K562 (cell line): ENCODE data around the gene CARMIL1. TPM values are rescaled to one million over a fixed set of nuclear protein-coding genes. Genes with fewer than 3 reads are reported as not detected.

Experiments used
- ATAC-seq: fragments of 200-7000 bp; cut with Tn5 transposase; 3 replicates; pipeline ENCODE4 v1.9.1; 2020; ENCODE audit warnings: moderate library complexity
- BruUV-seq: library from RNA; stranded (reverse); fragments of 400-500 nt; replicated peaks from 2 replicates; lab custom pipeline; 2021; lab: Mats Ljungman, UMichigan
- CTCF ChIA-PET: fragments of 300-600 bp; formaldehyde crosslinking; extraction: SDS; loops from one replicate; lab custom pipeline; 2021; ENCODE audit warnings: low intra/inter-chr PET ratio; lab: Yijun Ruan, JAX
- POLR2A ChIA-PET: fragments of 300-600, 350-650 bp; sonication (Branson Sonifier 250); formaldehyde crosslinking; extraction: SDS; loops from one replicate; lab custom pipeline; 2021; ENCODE audit warnings: antibody characterized with exemption, inconsistent platforms; lab: Yijun Ruan, JAX
- DNase-seq, 4 experiments: peaks; one replicate each; pipeline versions ENCODE4 v3.0.0 to v3.0.0-alpha.2; 2011 to 2018; ENCODE audit warnings: low spot score in 3 of 4, mixed read lengths in 3 of 4; ENCODE audit errors: extremely low read depth in 1 of 4
- FAIRE-seq: peaks from 2 replicates; lab custom pipeline; 2011; peaks lifted over from hg19 to GRCh38; lab: Jason Lieb, UNC
- H2AFZ ChIP-seq: 2 replicates; pipeline ENCODE4 v1.6.0; 2011; ENCODE audit warnings: low read depth, low read length, control low read depth, inconsistent platforms
- H3K27ac ChIP-seq: fragments of 200-600 bp; 3 replicates; pipeline ENCODE4 v1.8.0; 2011; ENCODE audit warnings: low read depth, mild to moderate bottlenecking, control low read depth, inconsistent platforms, low read length, moderate library complexity, mixed read lengths; ENCODE audit errors: extremely low read depth
- H3K27me3 ChIP-seq, 2 experiments: fragments of 300-600 bp in 1 of 2; 2 replicates in 1 of 2; 3 replicates in 1 of 2; pipeline versions ENCODE4 v1.6.0 to v1.8.0; 2011; ENCODE audit warnings: inconsistent platforms in 2 of 2, low read length in 2 of 2, mild to moderate bottlenecking in 1 of 2, mixed read lengths in 1 of 2, moderate library complexity in 1 of 2; ENCODE audit not compliant: control insufficient read depth in 2 of 2, insufficient read depth in 2 of 2
- H3K36me3 ChIP-seq: fragments of 300-600 bp; 3 replicates; pipeline ENCODE4 v1.8.0; 2011; ENCODE audit warnings: mild to moderate bottlenecking, low read length, inconsistent platforms; ENCODE audit not compliant: control insufficient read depth, insufficient read depth
- H3K4me1 ChIP-seq, 2 experiments: fragments of 200-600 bp in 1 of 2; replicated peaks in 1 of 2; 2 replicates in 1 of 2; 3 replicates in 1 of 2; pipeline versions ENCODE4 v1.5.1 to v1.8.0; 2011; ENCODE audit warnings: inconsistent platforms in 2 of 2, low read length in 2 of 2, mild to moderate bottlenecking in 1 of 2, mixed read lengths in 1 of 2, moderate library complexity in 1 of 2; ENCODE audit not compliant: control insufficient read depth in 2 of 2, insufficient read depth in 2 of 2
- H3K4me2 ChIP-seq: 2 replicates; pipeline ENCODE4 v1.6.1; 2011; ENCODE audit warnings: low read length, control low read depth, inconsistent platforms, mixed read lengths; ENCODE audit not compliant: insufficient read depth
- H3K4me3 ChIP-seq: fragments of 200-600 bp; sonication (generic), shearing (Covaris generic); 2 replicates; pipeline ENCODE4 v1.5.1; 2016; ENCODE audit warnings: control low read depth, inconsistent platforms
- H3K79me2 ChIP-seq: fragments of 200-600 bp; 3 replicates; pipeline ENCODE4 v1.8.0; 2011; ENCODE audit warnings: low read length, inconsistent platforms; ENCODE audit not compliant: control insufficient read depth, insufficient read depth
- H3K9ac ChIP-seq, 2 experiments: 2 replicates each; pipeline versions ENCODE4 v1.6.0 to v1.6.1; 2011; ENCODE audit warnings: low read depth in 2 of 2, low read length in 2 of 2, control low read depth in 1 of 2, inconsistent platforms in 1 of 2, mild to moderate bottlenecking in 1 of 2, mixed read lengths in 1 of 2; ENCODE audit not compliant: insufficient read depth in 1 of 2
- H3K9me1 ChIP-seq: one replicate; pipeline ENCODE4 v1.6.0; 2011; ENCODE audit warnings: inconsistent platforms, mild to moderate bottlenecking, low read length, moderate library complexity; ENCODE audit not compliant: control insufficient read depth, insufficient read depth
- H3K9me3 ChIP-seq: replicated peaks from 2 replicates; pipeline ENCODE4 v1.5.1; 2011; ENCODE audit warnings: low read depth, low read length, inconsistent platforms; ENCODE audit not compliant: control insufficient read depth, insufficient read depth
- H4K20me1 ChIP-seq: replicated peaks from 2 replicates; pipeline ENCODE4 v1.6.1; 2011; ENCODE audit warnings: low read length, inconsistent platforms, mixed read lengths; ENCODE audit not compliant: control insufficient read depth, insufficient read depth
- C11orf30 ChIP-seq: fragments of 450-650 bp; IDR thresholded peaks from 2 replicates; pipeline ENCODE4 v1.6.1; 2016; ENCODE audit warnings: low read depth, mild to moderate bottlenecking
- ELF1 ChIP-seq: fragments of 200-800 bp; sonication (Bioruptor generic); IDR thresholded peaks from 2 replicates; pipeline ENCODE4 v1.6.1; 2016; ENCODE audit warnings: missing genetic modification characterization, missing compliant biosample characterization
- EP300 ChIP-seq: IDR thresholded peaks from 2 replicates; pipeline ENCODE4 v1.6.1; 2012; ENCODE audit warnings: low read length, improper control_type of control experiment
- GATAD2A ChIP-seq: fragments of 450-650 bp; IDR thresholded peaks from 2 replicates; pipeline ENCODE4 v1.6.1; 2017
- KDM2B ChIP-seq: fragments of 250-450 bp; sonication (Bioruptor Pico); IDR thresholded peaks from 2 replicates; pipeline ENCODE4 v1.8.0; 2021; ENCODE audit warnings: mild to moderate bottlenecking, moderate library complexity
- MTA3 ChIP-seq: fragments of 450-650 bp; formaldehyde crosslinking; IDR thresholded peaks from 2 replicates; pipeline ENCODE4 v1.6.1; 2017; ENCODE audit warnings: mild to moderate bottlenecking, borderline replicate concordance
- POLR2G ChIP-seq: fragments of 200-400 bp; formaldehyde crosslinking; IDR thresholded peaks from 2 replicates; pipeline ENCODE4 v1.6.1; 2017; ENCODE audit warnings: low read depth, mild to moderate bottlenecking, antibody characterized with exemption, low read length, moderate library complexity
- PRMT5 ChIP-seq: sonication (generic); formaldehyde crosslinking; IDR thresholded peaks from 2 replicates; pipeline ENCODE4 v1.5.0; 2020; ENCODE audit warnings: missing genetic modification reagents
- RNF2 ChIP-seq: sonication (generic); IDR thresholded peaks from 2 replicates; pipeline ENCODE4 v1.6.1; 2016
- SMAD1 ChIP-seq: fragments of 150-350 bp; IDR thresholded peaks from 2 replicates; pipeline ENCODE4 v1.6.1; 2014; ENCODE audit warnings: low read length, low read depth; ENCODE audit not compliant: partially characterized antibody
- SP1 ChIP-seq: sonication (generic); formaldehyde crosslinking; IDR thresholded peaks from 2 replicates; pipeline ENCODE4 v1.8.1; 2022; ENCODE audit warnings: mild to moderate bottlenecking, missing genetic modification reagents
- SUPT5H ChIP-seq: fragments of 450-650 bp; IDR thresholded peaks from 2 replicates; pipeline ENCODE4 v1.6.1; 2016
- TFAM ChIP-seq: fragments of 250-450 bp; sonication (Bioruptor Pico); conservative IDR thresholded peaks from 2 replicates; pipeline ENCODE4 v1.5.0; 2021; ENCODE audit warnings: mild to moderate bottlenecking, moderate library complexity
- TGIF2 ChIP-seq: sonication (generic); formaldehyde crosslinking; IDR thresholded peaks from 2 replicates; pipeline ENCODE4 v1.8.1; 2022; ENCODE audit warnings: mild to moderate bottlenecking, missing genetic modification reagents, moderate library complexity
- TRIM25 ChIP-seq: fragments of 450-650 bp; IDR thresholded peaks from 2 replicates; pipeline ENCODE4 v1.7.0; 2016; ENCODE audit warnings: borderline replicate concordance
- ZNF445 ChIP-seq: fragments of 250-450 bp; sonication (Bioruptor Pico); IDR thresholded peaks from 2 replicates; pipeline ENCODE4 v1.4.0; 2020; ENCODE audit warnings: low read depth, mild to moderate bottlenecking, moderate library complexity
- ZNF512 ChIP-seq: IDR thresholded peaks from 2 replicates; pipeline ENCODE4 v1.6.1; 2016; ENCODE audit warnings: missing genetic modification characterization, missing compliant biosample characterization
- in situ Hi-C: fragments of 300-500 bp; cut with MboI; formaldehyde crosslinking; loops from 4 replicates; pipeline ENCODE4 v1.15.0; 2018; ENCODE audit warnings: inconsistent platforms, mixed read lengths
- intact Hi-C: fragments of 100-400 bp; cut with micrococcal nuclease; formaldehyde crosslinking; loops from 2 replicates; pipeline ENCODE4 v1.14.2; 2022
- polyA plus RNA-seq, 8 experiments: library from polyadenylated mRNA; depleted of rRNA in 4 of 8; stranded (reverse) in 5 of 8; unstranded in 3 of 8; fragments of >200 nt; fragmentation: Nextera tagmentation in 2 of 8; fragmentation: Illumina TruSeq in 1 of 8; extraction: Ambion mirVana in 2 of 8; extraction: Trizol in 1 of 8; gene quantifications; 2 replicates each; pipeline versions ENCODE4 v1.2.1 to v1.2.3, GENCODE V29; 2011 to 2014; ENCODE audit warnings: inconsistent platforms in 1 of 8, missing spikeins in 1 of 8
- total RNA-seq, 7 experiments: library from RNA; depleted of rRNA in 6 of 7; stranded (reverse); fragments of >200 nt in 6 of 7; fragmentation: Illumina TruSeq in 2 of 7; extraction: Trizol in 2 of 7; gene quantifications; 2 replicates each; pipeline versions ENCODE4 v1.2.1 to v1.2.3, GENCODE V29; 2011 to 2021; ENCODE audit warnings: low replicate concordance in 1 of 7
- TF ChIP-seq, protein P1 (sequence below), 2 experiments: IDR thresholded peaks in 1 of 2; conservative IDR thresholded peaks in 1 of 2; 2 replicates each; pipeline ENCODE4 v1.6.1; 2016; ENCODE audit warnings: low read depth in 2 of 2, mild to moderate bottlenecking in 1 of 2, missing compliant biosample characterization in 1 of 2, missing genetic modification characterization in 1 of 2, moderate library complexity in 1 of 2

CARMIL1 gene
- total and polyA plus RNA-seq, 9 of the 15 experiments (the other 6 are each of a cell fraction or from before 2014, with no cell fraction given) = 0.04 to 0.32 (median 0.10) TPM; not detected in 1

GRCh38 chr6:25519856-25520255, 240.7 kb downstream of the CARMIL1 start:
- no peak overlapping the region for H2AFZ ChIP-seq
- H3K9me3 ChIP-seq = no peaks in the 10 kb centered on the region
- H3K27me3 ChIP-seq = peaks cover 2 to 11% of the 10 kb centered on the region in 2 experiments; a peak in 3 of 5 replicates
- H3K4me3 ChIP-seq = no peak overlapping the region
- FAIRE-seq (no peak), ATAC-seq (no peak), DNase-seq (no peak)
- no peak for TF ChIP-seq ZNF445 (CRISPR knock-in tag)
- TF ChIP-seq SUPT5H = no peak
- no peak for TF ChIP-seq ZNF512
- no peak for TF ChIP-seq EP300
- no peak for TF ChIP-seq MTA3
- TF ChIP-seq, protein P1, sequence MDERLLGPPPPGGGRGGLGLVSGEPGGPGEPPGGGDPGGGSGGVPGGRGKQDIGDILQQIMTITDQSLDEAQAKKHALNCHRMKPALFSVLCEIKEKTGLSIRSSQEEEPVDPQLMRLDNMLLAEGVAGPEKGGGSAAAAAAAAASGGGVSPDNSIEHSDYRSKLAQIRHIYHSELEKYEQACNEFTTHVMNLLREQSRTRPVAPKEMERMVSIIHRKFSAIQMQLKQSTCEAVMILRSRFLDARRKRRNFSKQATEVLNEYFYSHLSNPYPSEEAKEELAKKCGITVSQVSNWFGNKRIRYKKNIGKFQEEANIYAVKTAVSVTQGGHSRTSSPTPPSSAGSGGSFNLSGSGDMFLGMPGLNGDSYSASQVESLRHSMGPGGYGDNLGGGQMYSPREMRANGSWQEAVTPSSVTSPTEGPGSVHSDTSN (CRISPR knock-in tag; IDR thresholded peaks at IDR 0.05; ENCODE audit: low read depth) = no peak
- TF ChIP-seq, protein P1 (tag; conservative IDR thresholded peaks at IDR 0.05; ENCODE audit: low read depth) = no peak
- no peak for TF ChIP-seq SMAD1
- TF ChIP-seq GATAD2A = no peak
- TF ChIP-seq ELF1 (tag) = no peak
- no peak for TF ChIP-seq SP1
- no peak for TF ChIP-seq TRIM25
- no peak for TF ChIP-seq POLR2G
- TF ChIP-seq PRMT5 (CRISPR knock-in tag) = no peak
- TF ChIP-seq C11orf30 = no peak
- no peak for TF ChIP-seq RNF2
- TF ChIP-seq TGIF2 (CRISPR knock-in tag) = no peak
- no peak for TF ChIP-seq TFAM
- no peak for TF ChIP-seq KDM2B
- ChIA-PET POLR2A (no interaction called here), CTCF (no interaction called here)
- BruUV-seq = no TSS peak
- H4K20me1 ChIP-seq = no peaks in the 10 kb centered on the region
- H3K9me1 ChIP-seq = no peaks in the 10 kb centered on the region
- no peaks in the 10 kb centered on the region for H3K79me2 ChIP-seq
- intact Hi-C loops = no loop called here
- no peaks in the 10 kb centered on the region for H3K36me3 ChIP-seq
- H3K4me1 ChIP-seq = no peaks in the 10 kb centered on the region
- in situ Hi-C loops = no loop called here
- no peak overlapping the region for H3K27ac ChIP-seq
- no peak overlapping the region for H3K4me2 ChIP-seq
- no peak overlapping the region for H3K9ac ChIP-seq
